ENCODE results near the gene SUPT3H.

SUPT3H gene

DNA sequence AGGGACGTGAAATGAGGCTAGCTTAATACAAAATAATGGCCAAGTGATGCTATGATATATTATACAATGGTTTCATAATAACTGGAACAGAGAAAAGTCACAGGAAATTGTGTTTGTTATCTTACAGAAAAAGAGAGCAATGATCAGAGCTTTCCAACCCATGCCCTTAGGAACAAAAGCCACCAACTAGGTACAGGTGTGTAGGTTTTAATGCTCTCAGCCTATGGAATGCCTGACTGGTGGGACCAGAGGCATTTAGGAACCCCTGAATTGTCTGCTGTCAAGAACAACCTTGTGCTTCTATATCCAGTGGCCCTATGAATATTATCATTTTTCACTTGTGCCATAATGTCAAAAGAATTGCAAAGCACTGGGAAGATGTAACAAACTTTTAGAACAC is 182.6 kb downstream of the SUPT3H start:
- H3K4me3 ChIP-seq (ENCODE audit: low read depth, low read length) = no peak overlapping the region
- TF ChIP-seq, protein P1, sequence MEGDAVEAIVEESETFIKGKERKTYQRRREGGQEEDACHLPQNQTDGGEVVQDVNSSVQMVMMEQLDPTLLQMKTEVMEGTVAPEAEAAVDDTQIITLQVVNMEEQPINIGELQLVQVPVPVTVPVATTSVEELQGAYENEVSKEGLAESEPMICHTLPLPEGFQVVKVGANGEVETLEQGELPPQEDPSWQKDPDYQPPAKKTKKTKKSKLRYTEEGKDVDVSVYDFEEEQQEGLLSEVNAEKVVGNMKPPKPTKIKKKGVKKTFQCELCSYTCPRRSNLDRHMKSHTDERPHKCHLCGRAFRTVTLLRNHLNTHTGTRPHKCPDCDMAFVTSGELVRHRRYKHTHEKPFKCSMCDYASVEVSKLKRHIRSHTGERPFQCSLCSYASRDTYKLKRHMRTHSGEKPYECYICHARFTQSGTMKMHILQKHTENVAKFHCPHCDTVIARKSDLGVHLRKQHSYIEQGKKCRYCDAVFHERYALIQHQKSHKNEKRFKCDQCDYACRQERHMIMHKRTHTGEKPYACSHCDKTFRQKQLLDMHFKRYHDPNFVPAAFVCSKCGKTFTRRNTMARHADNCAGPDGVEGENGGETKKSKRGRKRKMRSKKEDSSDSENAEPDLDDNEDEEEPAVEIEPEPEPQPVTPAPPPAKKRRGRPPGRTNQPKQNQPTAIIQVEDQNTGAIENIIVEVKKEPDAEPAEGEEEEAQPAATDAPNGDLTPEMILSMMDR (IDR thresholded peaks at IDR 0.05; ENCODE audit: low read depth, low read length, missing control alignments) = no peak
- DNase-seq (ENCODE audit: low read depth) = no peak
- in situ Hi-C loops (cut with HindIII; ENCODE audit: low sequenced_read_pairs) = no loop called here

DNA sequence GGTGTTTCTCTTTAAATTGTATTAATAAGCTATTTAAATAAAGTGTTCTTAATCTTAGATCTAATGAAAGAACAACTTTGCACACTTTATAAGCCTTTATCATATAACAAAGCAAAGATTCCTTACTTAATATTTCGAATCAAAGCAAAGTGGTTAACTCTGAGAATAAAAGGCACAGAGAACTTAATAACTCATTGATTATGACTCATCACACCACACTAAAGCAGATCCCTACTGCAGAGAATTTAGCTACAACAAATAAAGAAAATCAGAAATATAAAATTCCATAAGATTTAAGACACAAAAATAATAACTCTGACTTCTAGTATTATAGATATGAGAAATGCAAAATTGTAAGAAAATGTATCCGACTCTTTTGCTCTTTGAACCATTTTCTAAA is 185.2 kb downstream of the SUPT3H start:
- TF ChIP-seq, protein P1 (IDR thresholded peaks at IDR 0.05; ENCODE audit: low read depth, low read length, missing control alignments) = no peak
- DNase-seq (ENCODE audit: low read depth) = peak; percentile 3
- in situ Hi-C loops (cut with HindIII; ENCODE audit: low sequenced_read_pairs) = no loop called here
- no peak overlapping the region for H3K4me3 ChIP-seq (ENCODE audit: low read depth, low read length)

DNA sequence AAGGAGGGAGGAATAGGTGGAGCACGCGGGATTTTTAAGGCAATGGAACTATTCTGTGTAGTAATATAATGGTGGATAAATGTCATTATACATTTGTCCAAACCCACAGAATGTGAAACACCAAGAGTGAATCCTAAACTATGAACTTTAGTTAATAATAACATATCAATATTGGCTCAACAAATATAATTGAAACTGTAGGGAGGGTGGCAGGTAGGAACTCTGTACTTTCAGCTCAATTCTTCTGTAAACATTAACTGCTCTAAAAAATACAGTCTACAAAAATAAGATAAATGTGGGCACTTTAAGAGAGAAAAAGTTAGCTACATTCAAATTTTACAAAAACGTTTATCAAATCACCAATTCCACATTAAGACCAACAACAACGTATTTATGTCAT is 186.3 kb downstream of the SUPT3H start:
- TF ChIP-seq, protein P1 (IDR thresholded peaks at IDR 0.05; ENCODE audit: low read depth, low read length, missing control alignments) = no peak
- no peak for DNase-seq (ENCODE audit: low read depth)
- in situ Hi-C loops (cut with HindIII; ENCODE audit: low sequenced_read_pairs) = no loop called here
- no peak overlapping the region for H3K4me3 ChIP-seq (ENCODE audit: low read depth, low read length)

DNA sequence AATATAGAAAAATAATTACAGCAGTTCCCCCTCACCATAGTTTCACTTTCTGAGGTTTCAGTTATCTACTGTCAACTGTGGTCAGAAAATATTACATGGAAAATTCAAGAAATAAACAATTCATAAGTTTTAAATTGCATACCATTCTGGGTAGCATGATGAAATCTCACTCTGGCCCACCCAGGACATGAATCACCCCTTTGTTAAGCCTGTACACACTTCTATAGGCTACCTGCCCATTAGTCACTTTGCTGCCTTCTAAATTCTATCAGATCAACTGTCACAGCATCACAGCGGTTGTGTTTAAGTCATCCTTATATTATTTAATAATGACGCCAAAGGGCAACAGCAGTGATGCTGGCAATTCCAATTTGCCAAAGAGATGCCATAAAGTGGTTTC is 189.9 kb downstream of the SUPT3H start:
- H3K4me3 ChIP-seq (ENCODE audit: low read depth, low read length) = no peak overlapping the region
- TF ChIP-seq, protein P1 (IDR thresholded peaks at IDR 0.05; ENCODE audit: low read depth, low read length, missing control alignments) = no peak
- in situ Hi-C loops (cut with HindIII; ENCODE audit: low sequenced_read_pairs) = loop anchor here (5.0 kb wide), 1 partner anchor 84 kb away; no protein-coding TSS in a partner anchor
- DNase-seq (ENCODE audit: low read depth) = no peak

DNA sequence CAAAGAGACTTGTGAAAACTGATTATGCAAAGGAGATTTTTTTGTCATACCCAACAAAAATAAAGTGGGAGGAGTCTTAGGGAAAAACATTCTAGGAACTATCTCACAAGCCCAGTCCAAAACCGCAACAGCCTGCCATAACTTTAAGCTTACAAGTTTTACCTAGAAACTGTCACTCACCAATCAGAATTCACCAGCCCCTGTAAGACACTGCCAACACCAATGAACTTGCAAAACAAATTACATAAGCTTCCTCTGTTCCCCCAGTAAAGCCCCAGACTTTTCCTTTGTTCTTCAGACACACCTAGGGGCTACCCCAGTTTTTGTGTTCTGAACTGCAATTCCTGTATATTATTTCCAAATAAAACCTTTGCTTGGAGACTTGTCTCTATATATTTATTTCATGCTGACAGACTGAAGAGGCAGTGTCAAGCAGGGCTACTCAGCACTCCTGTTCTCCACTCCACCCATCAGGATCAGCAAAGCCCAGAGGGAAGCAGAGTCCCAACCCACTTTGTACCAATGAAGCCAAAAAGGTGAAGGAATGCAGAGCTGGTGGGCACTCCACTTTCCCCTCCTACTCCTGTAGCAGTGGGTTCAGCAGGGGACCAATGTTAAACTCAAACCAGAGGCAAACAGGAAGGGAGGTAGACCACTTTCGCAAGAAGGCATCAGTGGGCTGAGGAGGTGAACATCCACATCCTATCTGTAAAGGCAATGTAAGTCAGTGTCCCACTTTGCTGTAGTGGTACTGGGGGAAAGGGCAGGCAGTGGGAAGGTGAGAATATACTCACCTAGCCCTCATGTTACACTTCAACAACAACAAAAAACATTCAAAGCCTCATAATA is 192.1 kb downstream of the SUPT3H start:
- TF ChIP-seq, protein P1 (IDR thresholded peaks at IDR 0.05; ENCODE audit: low read depth, low read length, missing control alignments) = no peak
- no peak overlapping the region for H3K4me3 ChIP-seq (ENCODE audit: low read depth, low read length)
- in situ Hi-C loops (cut with HindIII; ENCODE audit: low sequenced_read_pairs) = loop anchor here (5.0 kb wide), 1 partner anchor 87 kb away; no protein-coding TSS in a partner anchor
- DNase-seq (ENCODE audit: low read depth) = no peak

DNA sequence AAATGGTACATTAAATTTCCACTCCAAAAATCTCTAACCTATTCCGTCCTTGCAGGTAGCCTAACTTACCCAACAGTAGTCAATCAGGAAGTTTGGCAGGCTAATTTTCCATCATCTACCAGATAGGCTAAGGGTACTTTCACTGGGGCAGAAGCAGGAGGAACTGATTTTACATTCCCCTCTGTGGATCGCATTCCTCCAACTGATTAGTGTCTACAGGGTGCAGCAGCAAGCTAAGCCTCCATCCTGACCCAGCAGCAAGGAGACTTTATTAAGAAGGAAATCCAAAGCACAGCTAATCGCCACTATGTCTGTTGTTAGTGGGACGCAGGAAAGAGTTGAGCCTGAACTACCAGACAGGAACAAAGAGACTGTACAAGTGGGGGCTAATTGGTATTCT is 192.8 kb downstream of the SUPT3H start:
- in situ Hi-C loops (cut with HindIII; ENCODE audit: low sequenced_read_pairs) = loop anchor here (5.0 kb wide), 1 partner anchor 87 kb away; no protein-coding TSS in a partner anchor
- TF ChIP-seq, protein P1 (IDR thresholded peaks at IDR 0.05; ENCODE audit: low read depth, low read length, missing control alignments) = no peak
- no peak for DNase-seq (ENCODE audit: low read depth)
- H3K4me3 ChIP-seq (ENCODE audit: low read depth, low read length) = no peak overlapping the region

All from astrocyte of the cerebellum (primary cell).